M059J (cell line): ENCODE measurements around the gene FLNB. TPM values are rescaled to one million over a fixed set of nuclear protein-coding genes. Genes with fewer than 3 reads are reported as not detected.
"Not testable (repeated sequence)": the region's sequence is repeated elsewhere in the genome, so short reads cannot be mapped to it uniquely, and the experiment has no call there.

Source experiments
- DNase-seq: peaks from one replicate; pipeline ENCODE4 v3.0.0-alpha.2; 2012; ENCODE audit warnings: low read depth
- total RNA-seq: library from RNA; depleted of rRNA; stranded (reverse); fragments of >200 nt; shearing (Covaris generic); gene quantifications from 2 replicates; pipeline ENCODE4 v1.2.3, GENCODE V29; 2014

The FLNB gene
- total RNA-seq, 1 experiment from 2014 or later, result 130 TPM

GRCh38 chr3:57982561-57983243, 25.5 kb upstream of the FLNB start:
- DNase-seq, result no peak

- DNase-seq, result peak; percentile 89
Measured at GRCh38 chr3:57983734-57984518, 24.3 kb upstream of the FLNB start.

- DNase-seq, result no peak
Measured at GRCh38 chr3:57985176-57985983, 22.8 kb upstream of the FLNB start.

- DNase-seq, result no peak
Measured at GRCh38 chr3:57985984-57986246, 22.3 kb upstream of the FLNB start.

GRCh38 chr3:57986261-57986660, 22.0 kb upstream of the FLNB start:
- DNase-seq, result no peak

- not testable (repeated sequence) for DNase-seq
Measured at GRCh38 chr3:57989198-57989597, 19.0 kb upstream of the FLNB start.

GRCh38 chr3:57989646-57990045, 18.6 kb upstream of the FLNB start:
- DNase-seq, result no peak

- no peak for DNase-seq
Measured at GRCh38 chr3:57992452-57993213, 15.6 kb upstream of the FLNB start.

GRCh38 chr3:57998366-57999283, 9.6 kb upstream of the FLNB start:
- peak; percentile 66 for DNase-seq

- no peak for DNase-seq
Measured at GRCh38 chr3:57999417-58000115, 8.7 kb upstream of the FLNB start.

GRCh38 chr3:58000306-58001085, 7.7 kb upstream of the FLNB start:
- no peak for DNase-seq

GRCh38 chr3:58001086-58001467, 7.1 kb upstream of the FLNB start:
- no peak for DNase-seq

- no peak for DNase-seq
Measured at GRCh38 chr3:58001979-58002378, 6.2 kb upstream of the FLNB start.

GRCh38 chr3:58003093-58003492, 5.1 kb upstream of the FLNB start:
- DNase-seq, result no peak

- peak; percentile 85 for DNase-seq
Measured at GRCh38 chr3:58004973-58005372, 3.2 kb upstream of the FLNB start.

GRCh38 chr3:58005669-58006068, 2.6 kb upstream of the FLNB start:
- DNase-seq, result peak; percentile 89

- no peak for DNase-seq
Measured at GRCh38 chr3:58006661-58007060, 1.6 kb upstream of the FLNB start.

- DNase-seq, result no peak
Measured at GRCh38 chr3:58009026-58009748, 965 bp downstream of the FLNB start.
